DMS53 treated with DMSO at 0.1 percent for 48 hours (cell line): ENCODE results near the gene C5.
"Not testable (repeated sequence)": the region's sequence is repeated elsewhere in the genome, so short reads cannot be mapped to it uniquely, and the experiment has no call there.

Experiments used
- DNase-seq: peaks from one replicate; lab custom pipeline; 2025; ENCODE audit not compliant: unreplicated experiment; lab: John Stamatoyannopoulos, UW

The C5 gene

DNA sequence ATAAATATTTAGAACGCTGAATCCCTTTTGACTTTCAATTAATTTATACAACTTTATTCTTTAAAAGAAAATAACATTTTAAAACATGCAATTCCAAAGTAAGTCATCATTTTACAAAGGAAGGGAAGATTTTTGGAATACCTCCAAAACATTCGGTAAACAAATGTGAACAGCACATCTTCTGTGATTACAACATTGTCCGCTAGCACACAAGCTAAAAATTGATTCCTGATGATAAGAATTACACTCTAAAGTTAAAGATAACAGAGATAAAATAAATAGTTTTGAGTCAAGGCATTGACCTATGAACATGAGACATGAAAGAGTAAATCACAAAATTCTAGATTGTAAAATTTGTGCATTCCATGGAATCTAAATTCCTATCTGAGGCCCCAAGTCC lies 67.2 kb downstream of the C5 start:
- no peak for DNase-seq

DNA sequence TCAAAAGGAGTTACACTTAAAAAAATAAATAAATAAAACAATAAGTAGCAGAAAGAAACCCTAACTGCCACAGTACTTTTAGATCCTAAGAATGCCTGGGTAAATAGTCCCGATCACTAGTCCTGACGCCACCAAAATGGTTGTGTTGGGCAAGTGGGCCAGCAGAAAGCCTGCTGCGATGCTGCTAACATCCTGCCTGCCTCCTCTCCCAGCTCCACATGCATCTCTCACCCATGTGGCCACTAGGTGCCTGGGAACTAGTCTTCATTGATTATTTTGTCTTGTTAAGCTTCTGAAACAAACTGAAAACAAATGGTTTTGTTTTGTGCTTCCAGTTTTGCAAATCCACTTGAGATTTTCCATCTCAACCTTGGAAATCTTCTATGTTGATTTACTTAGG lies 69.1 kb downstream of the C5 start:
- DNase-seq: no peak

DNA sequence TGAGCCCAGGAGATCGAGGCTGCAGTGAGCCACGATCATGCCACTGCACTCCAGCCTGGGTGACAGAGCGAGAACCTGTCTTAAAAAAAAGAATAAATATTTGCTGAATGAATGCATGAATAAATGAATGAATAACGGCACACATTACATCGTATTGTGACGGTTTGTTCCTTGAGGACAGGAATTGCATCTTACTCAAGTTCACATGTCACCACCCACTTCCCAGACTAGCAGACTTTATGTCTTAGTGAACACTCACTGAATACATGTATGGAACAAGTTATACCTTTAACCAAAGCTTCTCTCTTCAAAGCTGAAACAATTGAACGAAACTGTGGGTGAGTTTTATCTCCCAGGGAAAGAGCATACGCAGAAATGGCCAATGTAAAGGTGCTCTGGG lies 70.3 kb downstream of the C5 start:
- no peak for DNase-seq

DNA sequence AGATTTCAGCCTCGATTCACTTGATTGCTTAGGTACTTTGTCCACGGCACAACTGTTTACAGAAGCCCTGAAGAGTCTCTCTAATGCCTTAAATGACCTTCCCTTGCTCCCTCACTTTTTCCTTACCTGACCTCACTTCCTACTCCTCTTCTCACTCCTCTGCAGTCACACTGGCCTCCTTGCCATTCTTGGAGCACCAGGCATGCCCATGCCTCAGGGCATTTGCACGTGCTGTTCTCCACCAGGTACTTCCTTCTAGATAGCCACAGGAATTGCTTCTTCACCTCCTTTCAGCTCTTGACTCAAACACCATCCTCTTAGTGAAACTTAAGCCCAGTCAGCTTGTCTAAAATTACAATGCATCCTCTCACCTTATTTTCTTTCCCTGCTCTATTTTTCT lies 71.1 kb downstream of the C5 start:
- no peak for DNase-seq

DNA sequence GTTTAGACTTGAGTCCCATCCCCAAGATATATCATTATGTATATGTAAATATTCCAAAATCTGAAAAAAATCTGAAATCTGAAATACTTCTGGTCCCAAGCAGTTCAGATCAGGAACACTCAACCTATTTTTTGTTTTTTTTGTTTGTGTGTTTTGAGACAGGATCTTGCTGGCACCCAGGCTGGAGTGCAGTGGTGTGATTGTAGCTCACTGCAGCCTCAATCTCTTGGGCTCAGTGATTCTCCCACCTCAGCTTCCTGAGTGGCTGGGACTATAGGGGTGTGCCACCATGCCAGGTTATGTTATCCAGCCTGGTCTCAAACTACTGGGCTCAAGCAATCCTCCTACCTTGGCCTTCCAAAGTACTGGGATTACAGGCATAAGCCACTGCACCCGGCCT lies 72.8 kb downstream of the C5 start:
- no peak for DNase-seq

DNA sequence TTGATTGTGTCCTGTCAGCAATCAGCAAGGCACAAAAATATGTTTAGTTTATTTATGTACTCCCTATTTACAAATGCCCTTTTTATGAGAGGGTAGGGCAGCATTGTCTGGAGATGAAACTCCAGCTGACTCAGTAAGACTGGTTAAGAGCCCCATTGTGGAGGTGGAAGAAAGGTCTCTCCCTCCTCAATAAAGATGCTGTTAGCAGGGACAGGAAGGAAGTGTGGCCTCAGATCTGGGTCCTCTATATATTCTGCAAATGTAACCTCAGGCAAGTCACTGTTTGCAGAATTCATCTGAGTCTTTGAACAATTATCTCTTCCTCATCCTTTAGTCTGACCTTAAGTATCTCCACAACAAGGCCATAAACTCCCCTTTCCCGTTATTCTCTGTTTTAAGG lies 75.2 kb downstream of the C5 start:
- DNase-seq: no peak

DNA sequence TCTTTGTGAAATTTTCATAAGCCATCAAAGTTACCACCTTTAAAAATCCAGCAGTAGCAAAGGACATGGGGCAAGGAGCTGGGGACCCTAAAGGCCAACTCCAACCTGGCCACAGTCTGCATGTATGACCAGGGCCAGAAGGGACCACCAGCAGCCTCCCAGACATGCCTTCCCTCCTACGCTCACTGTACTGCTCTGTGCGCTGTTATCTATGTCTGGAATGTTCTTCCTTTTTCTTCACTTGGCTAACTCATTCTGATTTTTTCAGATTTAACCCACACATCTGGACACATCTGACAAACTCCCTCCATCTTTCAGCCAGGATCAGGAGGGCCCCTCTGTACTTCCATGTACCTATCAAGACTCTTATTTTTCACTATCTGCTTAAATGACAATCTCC lies 75.9 kb downstream of the C5 start:
- no peak for DNase-seq

DNA sequence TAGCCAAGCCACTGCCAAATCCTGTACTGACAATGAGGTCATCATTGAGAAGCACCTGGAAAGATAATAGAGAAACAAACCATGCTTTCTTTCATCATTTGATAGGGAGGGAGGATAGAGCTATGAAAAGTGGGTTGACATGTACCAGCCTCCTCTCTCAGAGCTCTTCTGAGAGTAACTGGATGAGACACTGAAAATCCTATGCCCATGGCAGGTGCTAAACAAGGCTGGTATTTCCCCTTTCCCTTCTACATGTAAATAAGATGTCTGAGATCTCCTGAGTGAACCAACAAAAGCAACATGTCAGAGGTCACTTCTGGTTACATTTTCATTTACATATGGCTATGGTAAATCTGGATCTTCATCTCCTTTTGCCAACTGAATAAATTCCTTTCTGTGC lies 78.1 kb downstream of the C5 start:
- DNase-seq: no peak

DNA sequence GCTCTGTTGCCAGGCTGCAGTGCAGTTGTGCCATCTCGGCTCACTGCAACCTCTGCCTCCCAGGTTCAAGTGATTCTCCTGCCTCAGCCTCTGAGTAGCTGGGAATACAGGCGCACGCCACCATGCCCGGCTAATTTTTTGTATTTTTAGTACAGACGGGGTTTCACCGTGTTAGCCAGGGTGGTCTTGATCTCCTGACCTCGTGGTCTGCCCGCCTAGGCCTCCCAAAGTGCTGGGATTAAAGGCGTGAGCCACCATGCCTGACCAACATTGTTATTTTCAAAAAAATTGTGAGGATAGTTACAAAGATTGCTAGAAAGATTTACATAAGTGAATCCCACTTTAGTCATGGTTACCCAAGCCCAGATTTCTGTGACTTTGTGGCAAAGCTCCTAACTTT lies 78.6 kb downstream of the C5 start:
- DNase-seq: not testable (repeated sequence)

DNA sequence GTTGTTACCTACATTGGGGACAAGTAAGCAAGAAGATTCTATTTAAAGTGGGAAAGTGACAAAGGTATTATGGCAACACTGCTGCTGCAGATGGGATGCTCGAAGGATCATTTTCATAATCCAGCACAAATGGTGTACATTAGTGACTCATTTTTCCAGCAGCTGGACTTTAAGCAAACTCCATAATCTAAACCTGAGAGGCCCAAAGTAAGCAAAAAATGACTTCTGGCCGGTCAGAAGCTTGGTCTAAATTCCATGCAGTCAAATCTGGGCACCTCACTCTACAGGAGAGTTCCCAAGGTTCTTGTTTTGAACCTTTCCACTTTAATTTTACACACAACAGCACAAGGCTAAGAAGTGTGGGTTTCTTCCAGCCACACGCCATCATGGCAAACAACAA lies 79.8 kb downstream of the C5 start:
- peak; percentile 22 for DNase-seq

DNA sequence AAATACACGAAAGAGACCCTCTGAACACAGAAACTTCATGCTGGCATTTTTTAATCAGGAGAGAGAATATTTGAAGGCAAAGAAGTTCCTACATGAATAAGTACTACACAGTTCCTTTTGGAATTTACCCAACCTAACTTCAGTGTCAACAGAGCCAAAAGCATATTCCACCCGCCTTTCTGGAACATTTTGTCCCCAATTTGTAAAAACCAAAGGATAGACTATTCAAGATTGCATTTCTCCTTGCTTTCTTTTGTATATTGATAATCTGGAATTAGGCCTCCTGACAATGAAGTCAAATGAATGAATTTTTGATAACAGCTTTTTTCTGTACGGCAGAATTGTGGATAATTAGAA lies 84.1 kb downstream of the C5 start:
- DNase-seq: no peak

DNA sequence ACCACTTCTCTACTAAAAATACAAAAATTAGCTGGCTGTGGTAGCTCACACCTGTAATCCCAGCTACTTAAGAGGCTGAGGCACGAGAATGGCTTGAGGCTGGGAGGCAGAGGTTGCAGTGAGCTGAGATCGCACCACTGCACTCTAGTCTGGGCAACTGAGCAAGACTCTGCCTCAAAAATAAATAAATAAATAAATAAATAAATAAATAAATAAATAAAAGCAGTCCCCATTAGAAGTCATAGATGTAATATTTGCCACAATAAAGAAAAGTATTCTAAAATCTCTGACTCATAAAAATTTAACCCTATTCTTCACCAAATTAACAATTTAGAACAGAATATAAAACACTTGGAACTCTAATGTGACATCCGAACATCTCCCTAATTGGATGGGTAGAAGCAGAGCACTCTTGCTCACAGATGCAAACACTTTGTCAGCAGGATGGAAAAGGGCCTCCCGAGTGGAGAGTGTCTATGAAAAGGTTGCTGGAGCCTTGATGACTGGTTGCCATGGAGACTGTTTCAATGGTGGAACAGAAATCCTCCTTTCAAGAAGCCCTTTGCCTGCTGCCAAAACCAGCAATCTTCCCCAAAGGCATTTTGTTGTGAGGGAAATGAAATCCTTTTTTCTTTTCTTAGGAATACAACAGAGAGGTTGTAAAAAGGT lies 84.6 kb downstream of the C5 start:
- DNase-seq: peak; percentile 3

DNA sequence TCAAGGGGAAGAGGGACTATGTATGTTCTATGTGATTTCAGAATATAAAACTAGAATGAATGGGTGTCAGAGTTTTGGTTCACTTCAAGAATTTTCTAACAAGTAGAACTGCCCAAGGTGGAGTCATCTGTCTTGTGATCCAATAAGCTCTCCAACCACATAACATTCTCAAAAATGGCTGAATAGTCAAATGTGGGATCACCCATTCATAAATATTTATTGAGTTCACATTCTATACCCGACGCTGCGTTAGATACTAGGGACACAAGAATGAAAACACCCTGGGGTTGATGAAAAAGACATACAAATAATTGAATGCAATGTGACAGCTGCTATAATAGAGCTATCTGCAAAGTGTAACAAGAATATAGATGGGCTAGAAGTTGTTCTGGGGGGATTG lies 88.1 kb downstream of the C5 start:
- no peak for DNase-seq

DNA sequence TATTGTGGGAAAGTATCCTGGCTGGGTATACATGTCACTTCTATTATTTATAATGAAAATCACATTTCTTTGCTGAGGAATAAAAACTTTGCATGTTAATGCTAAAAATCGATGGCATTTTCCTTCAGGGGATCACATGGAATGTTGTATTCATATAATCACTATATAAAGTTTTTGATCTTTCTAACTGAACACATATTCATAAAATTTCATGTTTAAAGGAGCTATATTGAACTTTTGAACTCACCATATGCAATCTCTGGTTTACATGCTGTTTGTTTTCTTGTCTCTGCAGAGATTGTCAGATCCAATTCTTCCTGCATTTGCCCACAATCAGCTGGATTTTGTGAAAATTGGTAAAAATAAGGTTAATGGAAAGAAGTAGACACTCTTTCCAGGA lies 90.1 kb downstream of the C5 start:
- DNase-seq: no peak

DNA sequence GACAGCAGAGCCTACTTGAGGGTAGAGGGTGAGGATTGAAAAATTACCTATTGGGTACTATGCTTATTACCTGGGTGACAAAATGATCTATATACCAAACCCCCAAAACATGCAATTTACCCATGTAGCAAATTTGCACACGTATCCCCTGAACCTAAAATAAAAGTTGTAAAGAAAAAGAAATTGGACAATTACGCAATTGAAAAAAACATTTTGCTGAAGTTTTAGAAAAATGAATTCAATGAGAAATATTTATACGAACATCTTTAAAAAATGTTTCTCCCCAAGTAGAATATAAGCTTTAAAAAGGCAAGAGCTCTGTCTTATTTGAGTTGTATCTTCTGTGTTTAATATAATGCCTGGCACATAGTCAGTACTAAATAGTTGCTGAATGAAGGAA lies 93.2 kb downstream of the C5 start:
- no peak for DNase-seq

DNA sequence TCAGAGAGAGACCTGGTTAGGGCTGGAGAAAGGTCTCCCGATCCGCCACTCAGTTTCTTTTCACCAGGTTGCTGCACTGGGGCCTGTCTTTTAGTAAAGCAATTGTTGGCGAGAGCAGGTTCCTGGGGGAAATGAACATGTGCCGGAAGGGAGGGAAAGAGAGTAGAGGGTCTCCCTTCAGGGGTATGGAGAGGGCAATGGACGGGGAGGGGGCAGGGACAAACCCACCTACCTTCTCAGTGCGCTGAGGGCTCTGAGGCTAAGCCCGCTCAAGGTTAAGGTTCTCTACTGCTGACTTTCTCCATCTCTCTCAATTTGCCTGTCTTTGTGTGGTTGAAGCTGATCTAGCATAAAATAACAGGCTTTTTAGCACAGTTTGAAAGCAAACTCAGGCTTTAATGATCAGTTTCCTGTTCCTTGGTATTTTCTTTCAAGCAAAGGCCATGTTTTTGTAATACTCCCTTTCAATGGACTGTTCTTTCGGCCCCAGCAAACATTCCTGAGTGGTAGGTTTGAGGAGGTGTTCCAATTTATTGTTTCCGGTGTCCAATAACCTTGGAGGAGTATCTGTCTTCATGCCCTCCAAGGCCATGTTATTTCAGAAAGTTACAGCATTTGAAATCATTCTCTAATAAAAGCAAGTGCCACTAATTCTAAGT lies 98.0 kb downstream of the C5 start:
- no peak for DNase-seq

DNA sequence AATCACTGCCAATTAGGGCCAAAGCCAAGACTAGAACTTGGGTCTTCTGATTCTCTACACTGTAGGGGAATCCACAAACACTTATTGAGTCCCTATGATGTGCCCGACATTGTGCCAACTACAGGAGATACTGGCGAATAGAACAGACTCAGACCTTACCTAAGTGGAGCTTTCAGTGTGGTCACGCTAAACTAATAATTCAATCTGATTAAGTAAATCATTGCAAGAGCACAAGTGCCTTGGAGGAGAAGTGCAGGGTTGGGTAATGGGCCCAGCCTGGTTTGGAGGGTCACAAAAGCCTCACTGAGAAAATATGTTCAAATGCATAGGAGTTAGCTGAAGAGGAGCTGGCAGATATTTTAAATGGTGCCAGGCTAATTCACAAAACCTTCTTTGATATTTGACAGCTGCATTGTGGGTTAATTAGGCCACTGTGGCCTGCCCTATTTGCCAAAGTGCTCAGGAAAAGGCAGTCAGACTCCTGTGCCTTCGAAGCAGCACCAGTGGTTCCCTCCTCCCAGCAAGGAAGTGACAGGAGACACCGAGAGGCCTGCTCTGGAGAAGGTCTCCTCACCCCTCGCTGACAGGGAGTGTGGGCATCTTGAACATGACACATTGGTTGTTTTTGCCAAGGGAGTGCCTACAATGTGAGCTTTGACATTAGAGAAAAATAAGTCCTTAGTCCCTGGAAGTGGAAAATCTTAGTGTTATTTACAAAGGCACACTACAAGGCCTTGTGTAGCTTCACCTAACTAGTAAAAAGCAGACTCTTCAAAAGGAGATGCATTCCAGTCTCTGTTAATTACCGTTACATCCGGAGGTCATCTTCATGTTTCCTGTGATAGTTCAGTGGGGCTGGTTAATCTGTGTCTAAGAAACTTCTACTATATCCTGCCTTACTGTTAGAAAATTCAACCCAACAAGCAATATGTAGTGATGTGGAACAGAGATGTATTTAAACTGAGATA lies 99.4 kb downstream of the C5 start:
- no peak for DNase-seq

DNA sequence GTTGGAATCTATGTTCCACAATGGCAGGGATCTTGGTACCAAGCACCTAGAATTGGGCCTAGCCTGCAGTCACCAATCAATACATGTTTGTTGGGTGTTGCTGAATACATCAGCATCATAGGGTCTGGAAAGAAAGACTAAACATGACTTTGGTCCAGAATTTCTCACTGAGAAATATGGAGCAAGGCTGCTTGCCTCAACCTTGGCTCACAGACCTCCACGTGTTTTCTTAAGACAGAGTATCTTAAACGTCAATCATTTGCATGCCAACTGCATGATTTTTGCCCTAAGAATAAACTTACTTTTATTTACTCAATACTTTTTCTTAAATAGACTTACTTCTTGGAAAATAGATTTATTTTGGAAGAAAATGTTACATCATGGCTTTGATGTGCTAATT lies 100.8 kb downstream of the C5 start:
- DNase-seq: no peak

DNA sequence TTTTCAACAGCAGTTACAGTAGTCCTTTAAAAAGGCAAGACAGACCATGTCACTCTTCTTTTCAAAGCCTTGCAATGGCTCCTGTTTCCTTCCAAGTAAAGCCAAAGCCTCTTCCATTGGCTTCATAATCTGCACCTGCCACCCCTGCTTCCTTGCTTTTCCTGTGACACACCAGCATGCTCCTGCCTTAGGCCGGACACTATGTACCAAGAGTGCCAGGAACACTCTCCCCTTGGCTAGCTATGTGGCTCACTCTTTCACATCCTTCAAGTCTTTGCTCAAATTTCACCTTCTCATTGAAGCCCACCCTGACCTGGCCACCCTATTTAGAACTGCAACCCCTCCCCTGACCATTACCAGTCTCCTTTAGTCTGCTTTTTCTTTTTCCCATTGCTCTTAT lies 101.3 kb downstream of the C5 start:
- DNase-seq: no peak

DNA sequence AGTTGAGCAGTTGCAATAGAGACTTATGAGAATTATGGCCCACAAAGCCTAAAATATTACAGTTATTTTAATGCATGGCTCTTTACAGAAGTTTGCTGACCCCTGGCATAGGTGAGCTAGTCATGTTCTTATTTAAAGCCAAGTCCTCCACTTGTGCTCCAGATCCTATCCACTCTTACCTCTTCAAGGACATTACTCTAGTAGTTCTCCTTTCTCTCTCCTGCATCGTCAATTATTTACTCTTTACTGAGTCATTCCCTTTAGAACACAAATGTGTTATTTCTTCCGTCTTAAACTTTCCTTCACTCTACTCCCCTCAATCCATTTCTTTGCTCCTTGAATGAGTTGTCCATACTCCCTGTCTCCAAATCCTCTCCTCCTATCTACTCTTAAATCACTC lies 102.9 kb downstream of the C5 start:
- no peak for DNase-seq

DNA sequence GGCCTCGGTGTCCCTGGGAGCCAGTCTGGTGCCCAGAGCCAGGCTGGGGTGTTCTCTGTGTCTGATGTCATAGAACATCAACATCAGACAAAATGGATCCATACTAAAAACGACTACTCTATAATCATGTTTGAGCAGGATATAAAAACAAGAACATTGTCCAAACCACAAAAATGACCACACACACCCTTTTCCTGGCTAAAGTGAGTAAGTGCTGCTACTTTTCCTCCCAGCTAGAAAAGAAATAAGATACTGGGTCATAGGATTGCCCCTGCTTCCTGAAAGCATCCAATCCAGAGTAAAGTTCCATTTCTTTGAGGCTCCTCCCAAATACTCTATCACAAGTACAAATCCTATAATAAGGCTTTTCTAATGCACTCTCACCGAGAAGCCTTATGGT lies 103.8 kb downstream of the C5 start:
- DNase-seq: no peak

DNA sequence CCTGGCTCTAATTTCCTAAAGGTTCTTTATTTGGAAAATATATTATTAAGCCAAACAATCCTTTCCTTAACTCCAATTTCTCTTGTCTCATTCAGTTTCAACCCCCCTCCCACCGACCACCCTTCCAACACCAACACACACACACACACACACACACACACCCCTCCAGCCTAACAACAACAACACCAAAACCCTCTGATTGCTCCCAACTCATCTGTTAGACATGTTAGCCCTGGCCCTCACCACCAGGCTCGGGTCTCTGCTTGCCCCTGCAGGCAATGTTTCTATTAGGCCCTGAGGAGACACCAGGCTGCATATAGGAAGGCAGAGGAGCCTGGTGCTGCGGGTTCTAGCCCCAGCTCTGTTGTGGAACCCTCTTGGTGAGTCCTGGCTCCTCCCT lies 105.1 kb downstream of the C5 start:
- DNase-seq: no peak
